Non-pigmented ciliary epithelial cell (primary cell): ENCODE data around the gene COMMD2.

Experiments used
- DNase-seq: peaks from one replicate; pipeline ENCODE4 v3.0.0-alpha.2; 2010; ENCODE audit warnings: low read depth

Gene COMMD2

GRCh38 chr3:149763565-149764195 lies 11.4 kb upstream of the COMMD2 start:
- DNase-seq = no peak

GRCh38 chr3:149753717-149754116 lies 1.4 kb upstream of the COMMD2 start:
- DNase-seq = no peak

DNA sequence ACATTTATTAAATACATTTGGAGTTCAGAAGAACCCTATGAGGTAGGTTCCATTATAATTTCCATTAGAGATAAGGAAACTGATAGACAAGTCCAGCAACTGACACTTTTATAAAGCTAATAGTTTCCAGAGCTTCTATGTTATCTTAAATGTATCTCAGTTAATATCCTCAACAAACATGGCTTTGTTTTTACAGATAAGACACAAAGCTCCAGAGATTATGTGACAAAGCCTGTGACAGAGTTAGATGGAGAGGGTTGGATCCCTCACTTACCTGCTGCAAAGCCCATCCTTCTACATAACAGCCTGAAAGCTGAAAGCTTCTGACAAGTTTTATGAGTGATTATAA lies 473 bp upstream of the COMMD2 start:
- no peak for DNase-seq

DNA sequence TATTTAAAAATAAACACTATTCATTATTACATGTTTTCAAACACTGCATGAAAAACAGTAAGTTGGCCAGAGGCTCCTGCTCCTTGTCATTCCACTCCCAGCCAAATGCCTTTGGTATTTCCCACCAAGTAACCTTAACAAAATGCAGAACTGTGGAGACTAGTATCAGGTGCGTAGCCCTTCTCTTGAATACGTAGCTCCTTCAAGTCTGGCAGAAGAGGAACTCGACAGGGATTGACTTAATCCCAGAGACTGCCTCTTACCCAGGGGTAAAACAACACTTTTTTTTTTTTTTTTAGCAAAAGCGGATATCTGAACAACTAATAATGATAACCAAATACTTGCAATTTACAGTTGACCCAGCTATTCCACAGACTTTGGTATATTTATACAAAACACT lies 738 bp downstream of the COMMD2 start:
- no peak for DNase-seq

DNA sequence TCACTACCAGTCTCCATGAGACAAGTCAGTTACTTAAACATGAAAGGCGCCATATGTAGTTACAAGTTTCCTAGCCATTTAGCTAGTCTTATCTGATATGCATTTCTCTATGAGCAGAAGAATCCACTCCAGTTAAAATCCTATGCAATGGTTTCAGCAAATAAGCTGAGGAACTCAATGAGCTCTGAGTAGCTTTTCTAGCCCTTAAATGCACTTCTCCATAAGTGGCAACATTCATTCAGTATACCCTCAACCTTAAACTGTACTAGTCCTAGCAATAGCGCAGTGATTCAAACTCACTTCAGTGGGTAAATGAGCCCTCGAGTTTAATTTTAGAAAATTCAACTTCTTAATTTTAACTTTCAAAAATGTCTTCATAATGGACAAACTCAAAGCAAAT lies 7.7 kb downstream of the COMMD2 start:
- no peak for DNase-seq

GRCh38 chr3:149744151-149744550 lies 8.1 kb downstream of the COMMD2 start:
- no peak for DNase-seq

- DNase-seq = no peak
Measured at GRCh38 chr3:149739396-149739795, 12.9 kb downstream of the COMMD2 start.

DNA sequence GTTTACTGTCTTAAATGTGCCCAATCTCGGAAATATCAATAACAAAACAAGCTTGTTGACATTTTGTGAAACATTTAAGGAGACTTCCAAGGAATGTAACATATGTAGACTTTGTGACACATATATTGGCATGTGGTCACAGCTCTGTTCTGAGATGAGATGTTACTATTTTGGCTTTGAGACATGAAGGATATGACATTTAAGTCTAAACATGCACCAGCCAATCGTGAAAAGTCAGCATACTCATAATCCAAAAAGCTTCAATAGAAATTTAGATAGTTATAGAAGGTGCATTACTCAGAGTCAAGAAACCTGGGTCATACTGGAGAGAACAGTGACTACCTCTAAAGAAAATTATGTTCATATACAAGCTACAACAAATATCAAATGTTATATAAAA lies 13.4 kb downstream of the COMMD2 start:
- DNase-seq = no peak

GRCh38 chr3:149736953-149737205 lies 15.4 kb downstream of the COMMD2 start:
- DNase-seq = no peak

DNA sequence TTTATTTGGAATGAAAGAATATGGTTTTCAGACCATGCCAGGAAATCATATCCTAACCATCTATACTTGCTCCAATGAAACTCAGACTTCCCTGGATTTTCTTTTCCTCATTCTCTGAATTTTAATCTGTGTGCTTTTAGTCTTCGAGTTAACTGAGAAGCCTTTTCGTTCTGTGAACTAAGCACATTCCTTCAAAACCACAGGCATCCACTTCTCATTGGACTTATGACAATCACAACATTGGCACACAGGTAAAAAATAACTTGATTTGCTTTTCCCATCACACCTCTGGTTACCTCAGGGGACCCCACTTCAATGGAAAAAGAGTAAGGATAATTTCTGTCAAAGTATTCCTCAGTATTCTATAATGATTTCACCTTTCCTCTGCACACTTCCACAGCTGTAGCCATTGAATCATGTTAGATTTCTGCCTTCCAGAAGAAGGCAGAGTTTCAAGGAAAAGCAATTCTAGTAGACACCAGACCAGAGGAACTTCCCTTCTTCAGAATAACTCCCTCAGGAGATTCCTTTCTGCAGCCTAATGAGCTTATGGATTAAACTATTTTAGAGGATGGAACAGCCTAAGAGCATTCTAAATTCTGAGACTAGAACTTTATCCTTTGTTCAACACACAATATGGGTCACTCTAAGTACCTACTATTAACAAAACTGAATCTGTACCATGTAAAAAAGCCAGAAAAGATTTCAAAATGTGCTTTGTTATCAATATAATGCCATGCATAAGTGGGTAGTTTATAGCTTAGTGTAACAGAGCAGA lies 15.9 kb downstream of the COMMD2 start:
- peak; percentile 36 for DNase-seq

- DNase-seq = no peak
Measured at GRCh38 chr3:149732234-149732633, 20.1 kb downstream of the COMMD2 start.

- DNase-seq = no peak
Measured at GRCh38 chr3:149727656-149728055, 24.6 kb downstream of the COMMD2 start.

DNA sequence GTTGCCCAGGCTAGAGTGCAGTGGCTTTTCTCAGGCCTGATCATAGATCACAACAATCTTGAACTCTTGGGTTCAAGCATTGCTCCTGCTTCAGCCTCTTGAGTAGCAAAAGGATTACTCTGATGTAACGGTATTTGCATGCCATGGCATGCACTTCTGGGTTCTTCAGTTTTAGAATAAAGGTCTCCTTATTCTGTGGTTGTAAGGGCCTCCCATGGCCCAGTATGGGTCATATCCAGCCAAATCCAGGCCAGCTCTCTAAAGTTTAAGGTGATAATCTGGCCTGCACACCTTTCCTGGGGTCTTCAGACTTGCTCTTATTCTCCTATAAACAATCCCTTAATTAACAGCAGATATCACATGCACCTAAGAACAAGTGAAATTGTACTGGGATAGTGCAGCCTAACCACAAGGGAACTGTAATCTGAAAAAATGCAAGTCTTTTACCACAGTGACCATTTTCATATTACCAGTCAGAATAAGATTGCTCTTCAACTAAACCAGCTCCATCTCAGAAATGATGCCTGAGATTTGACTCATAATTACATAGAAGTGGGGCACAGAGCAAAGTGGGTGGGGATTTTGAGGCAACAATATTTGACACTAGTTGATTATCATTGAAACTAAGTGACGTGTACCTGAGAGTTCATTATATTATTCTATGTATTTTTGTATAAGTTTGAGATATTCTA lies 25.4 kb downstream of the COMMD2 start:
- no peak for DNase-seq

DNA sequence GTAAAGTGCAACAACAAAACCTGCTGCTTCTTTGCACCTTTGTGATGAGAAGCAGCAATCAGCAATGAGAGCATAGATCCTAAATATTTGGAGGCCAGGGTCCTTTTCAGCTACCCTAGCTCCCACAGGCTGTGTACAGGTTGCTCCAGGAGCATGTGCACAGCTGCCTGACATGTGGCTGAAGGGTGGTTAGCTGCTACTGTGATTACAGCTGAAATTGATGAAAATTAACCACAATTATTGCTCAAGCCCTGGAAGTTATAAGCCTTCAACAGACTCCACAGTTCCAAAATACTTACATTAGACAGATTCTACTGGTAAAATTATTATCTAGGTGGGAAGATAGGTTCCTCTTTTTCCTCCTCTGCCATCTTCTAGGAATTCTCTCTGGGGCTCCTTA lies 28.5 kb downstream of the COMMD2 start:
- DNase-seq = no peak

GRCh38 chr3:149720918-149721317 lies 31.4 kb downstream of the COMMD2 start:
- DNase-seq = no peak

GRCh38 chr3:149717391-149718056 lies 34.8 kb downstream of the COMMD2 start:
- peak; percentile 66 for DNase-seq

GRCh38 chr3:149716984-149717383 lies 35.3 kb downstream of the COMMD2 start:
- DNase-seq = no peak

DNA sequence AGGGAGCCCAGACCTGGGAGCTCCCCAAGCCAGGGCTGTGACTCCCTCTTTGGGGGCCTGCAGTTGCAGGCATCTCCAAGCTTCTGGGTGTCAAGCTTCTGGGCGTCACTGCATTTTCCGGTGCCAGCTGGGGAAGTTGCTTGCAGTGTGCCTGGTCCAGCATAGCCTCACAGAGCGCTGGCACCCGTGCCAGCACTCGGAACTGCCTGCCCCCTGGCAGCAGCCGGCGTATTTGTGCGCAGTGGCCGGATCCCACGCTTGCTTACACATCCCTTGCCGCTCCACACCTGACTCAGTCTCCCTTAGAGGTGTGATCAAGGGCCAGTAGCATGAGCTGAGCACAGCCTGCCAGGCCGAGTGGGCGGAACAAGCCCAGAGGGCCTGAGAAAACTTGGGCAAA lies 37.0 kb downstream of the COMMD2 start:
- no peak for DNase-seq

DNA sequence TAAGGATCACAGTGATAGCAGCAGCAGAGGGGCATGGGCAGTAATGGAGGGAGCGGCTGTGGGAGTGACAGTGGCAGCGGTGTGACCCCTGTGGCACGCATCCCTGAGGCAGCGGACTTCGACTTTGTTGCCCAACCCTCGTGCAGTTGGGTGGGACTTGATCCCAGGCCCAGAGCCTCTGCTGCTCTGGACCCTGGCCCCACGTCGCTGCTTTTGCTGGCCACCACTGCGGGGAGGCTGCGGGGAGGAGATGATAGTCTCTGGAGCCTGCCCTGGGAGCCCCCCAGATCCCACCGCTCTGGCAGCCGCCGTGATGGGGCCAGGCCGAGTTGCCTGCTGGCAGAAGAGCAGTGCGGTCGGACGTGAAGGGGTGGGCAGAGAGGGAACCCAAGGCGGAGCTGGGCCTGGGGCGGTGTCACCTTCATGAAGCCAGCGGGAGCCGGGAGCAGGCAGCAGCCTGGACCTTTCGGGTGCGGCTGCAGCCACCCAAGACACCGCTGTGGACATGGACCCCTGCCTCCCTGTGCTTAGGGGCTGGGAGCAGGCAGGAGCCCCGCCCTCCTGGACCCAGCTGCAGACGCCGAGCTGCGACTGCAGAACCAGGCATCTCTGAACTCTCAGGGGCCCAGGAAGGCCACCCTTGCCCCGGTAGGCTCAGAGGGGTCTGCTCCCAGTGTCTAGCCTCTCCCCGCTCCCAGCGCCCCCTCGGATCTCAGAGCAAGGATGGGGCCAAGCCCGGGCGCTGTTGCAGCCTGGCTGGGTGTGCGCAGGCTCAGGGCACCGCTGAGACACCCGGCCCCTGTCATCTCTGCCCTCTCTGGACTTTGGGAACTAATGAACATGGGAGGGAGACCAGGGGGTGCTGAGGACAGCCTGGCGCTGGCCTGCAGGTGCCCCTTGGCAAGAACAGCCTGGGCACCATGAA lies 38.3 kb downstream of the COMMD2 start:
- no peak for DNase-seq

- DNase-seq = no peak
Measured at GRCh38 chr3:149706905-149707304, 45.4 kb downstream of the COMMD2 start.

DNA sequence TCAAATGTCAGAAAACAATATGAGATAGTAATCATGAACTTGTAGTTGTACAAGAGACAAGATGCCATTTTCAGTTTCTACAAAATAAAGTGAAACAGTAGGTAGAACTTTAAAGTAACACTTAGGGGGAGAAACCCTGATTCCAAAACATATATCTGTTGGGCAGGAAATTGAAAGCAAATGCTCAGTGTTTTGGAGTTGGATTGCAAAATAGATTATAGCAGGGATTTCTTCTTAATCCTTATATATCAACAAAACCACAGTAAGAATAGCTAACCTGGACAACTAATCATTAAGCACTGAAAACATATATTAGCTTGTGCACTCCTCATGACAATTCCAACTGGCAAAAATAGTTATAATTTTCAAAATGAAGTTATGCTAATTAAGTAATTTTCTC lies 46.9 kb downstream of the COMMD2 start:
- DNase-seq = no peak

DNA sequence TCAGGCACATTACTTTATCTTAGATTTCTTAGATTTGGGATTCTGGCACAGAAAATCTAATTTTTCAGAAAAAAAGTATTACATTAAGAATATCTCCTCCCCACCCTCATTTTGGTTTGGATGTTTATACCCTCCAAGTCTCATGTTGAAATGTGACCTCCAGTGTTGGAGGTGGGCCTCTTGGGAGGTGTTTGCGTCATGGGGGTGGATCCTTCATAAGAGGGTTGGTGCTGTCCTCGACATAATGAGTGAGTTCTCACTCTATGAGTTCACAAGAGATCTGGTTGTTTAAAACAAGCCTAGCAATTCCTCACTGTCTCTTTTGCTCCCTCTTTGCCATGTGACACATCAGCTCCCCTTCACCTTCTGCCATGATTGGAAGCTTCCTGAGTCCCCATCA lies 48.8 kb downstream of the COMMD2 start:
- DNase-seq = peak; percentile 4
